ENCODE data around the gene LRP6. TPM values are rescaled to one million over a fixed set of nuclear protein-coding genes. Genes with fewer than 3 reads are reported as not detected.

The LRP6 gene
- polyA plus RNA-seq, 12 donors, result 31.1 to 83.3 (median 35.8) TPM; not detected in 1

GRCh38 chr12:12216349-12217017, 50.4 kb downstream of the LRP6 start:
- DNase-seq, result no peak

GRCh38 chr12:12214635-12215131, 52.2 kb downstream of the LRP6 start:
- no peak for DNase-seq

GRCh38 chr12:12214201-12214600, 52.6 kb downstream of the LRP6 start:
- DNase-seq, result no peak

- no peak for DNase-seq
Measured at GRCh38 chr12:12212769-12213168, 54.1 kb downstream of the LRP6 start.

- no peak for DNase-seq
Measured at GRCh38 chr12:12210983-12211382, 55.9 kb downstream of the LRP6 start.

GRCh38 chr12:12210416-12210815, 56.4 kb downstream of the LRP6 start:
- DNase-seq, result no peak

- DNase-seq, result no peak
Measured at GRCh38 chr12:12209675-12210074, 57.2 kb downstream of the LRP6 start.

- no peak for DNase-seq
Measured at GRCh38 chr12:12209043-12209442, 57.8 kb downstream of the LRP6 start.

GRCh38 chr12:12207746-12208145, 59.1 kb downstream of the LRP6 start:
- DNase-seq, result no peak

GRCh38 chr12:12206776-12207388, 60.0 kb downstream of the LRP6 start:
- DNase-seq, result no peak

GRCh38 chr12:12202747-12203146, 64.1 kb downstream of the LRP6 start:
- DNase-seq, result no peak

- no peak for DNase-seq
Measured at GRCh38 chr12:12202105-12202504, 64.7 kb downstream of the LRP6 start.

- no peak for DNase-seq
Measured at GRCh38 chr12:12201274-12201758, 65.5 kb downstream of the LRP6 start.

GRCh38 chr12:12200363-12200762, 66.5 kb downstream of the LRP6 start:
- no peak for DNase-seq

GRCh38 chr12:12198124-12198523, 68.7 kb downstream of the LRP6 start:
- DNase-seq, result no peak

- DNase-seq, result no peak
Measured at GRCh38 chr12:12197128-12197527, 69.7 kb downstream of the LRP6 start.

- DNase-seq, result no peak
Measured at GRCh38 chr12:12195516-12195915, 71.3 kb downstream of the LRP6 start.

GRCh38 chr12:12195081-12195480, 71.8 kb downstream of the LRP6 start:
- DNase-seq, result no peak

- DNase-seq, result no peak
Measured at GRCh38 chr12:12194206-12194605, 72.6 kb downstream of the LRP6 start.

GRCh38 chr12:12191008-12191407, 75.8 kb downstream of the LRP6 start:
- no peak for DNase-seq

GRCh38 chr12:12190087-12190809, 76.6 kb downstream of the LRP6 start:
- DNase-seq, result no peak

- no peak for DNase-seq
Measured at GRCh38 chr12:12185414-12185813, 81.4 kb downstream of the LRP6 start.

Measured in muscle of arm (tissue), 12 donors.